DOHH2 (cell line): ENCODE results near the gene TOMM34.

Source experiments
- H3F3A ChIP-seq: fragments of 200-600 bp; sonication (generic), shearing (Covaris generic); 2 replicates; pipeline ENCODE4 v1.6.0; 2016; ENCODE audit warnings: antibody characterized with exemption, mild to moderate bottlenecking; ENCODE audit not compliant: control insufficient read depth, insufficient read depth
- H3K27ac ChIP-seq: fragments of 200-600 bp; sonication (generic); 2 replicates; pipeline ENCODE4 v1.5.1; 2014; ENCODE audit warnings: low read depth, mild to moderate bottlenecking, low read length, moderate library complexity
- H3K27me3 ChIP-seq: fragments of 200-600 bp; sonication (generic); 2 replicates; pipeline ENCODE4 v1.6.1; 2014; ENCODE audit warnings: mild to moderate bottlenecking, low read length, mixed read lengths; ENCODE audit not compliant: control insufficient read depth
- H3K36me3 ChIP-seq: fragments of 200-600 bp; sonication (generic); 2 replicates; pipeline ENCODE4 v1.6.1; 2014; ENCODE audit warnings: mild to moderate bottlenecking, low read length, moderate library complexity, mixed read lengths; ENCODE audit not compliant: control insufficient read depth
- H3K4me1 ChIP-seq: fragments of 200-600 bp; sonication (generic); 2 replicates; pipeline ENCODE4 v1.6.1; 2014; ENCODE audit warnings: mild to moderate bottlenecking, low read length, mixed read lengths; ENCODE audit not compliant: control insufficient read depth
- H3K4me2 ChIP-seq: fragments of 200-600 bp; sonication (generic); 2 replicates; pipeline ENCODE4 v1.6.0; 2014; ENCODE audit warnings: mild to moderate bottlenecking, low read length, moderate library complexity
- H3K4me3 ChIP-seq: fragments of 200-600 bp; sonication (generic); 2 replicates; pipeline ENCODE4 v1.5.1; 2014; ENCODE audit warnings: mild to moderate bottlenecking, low read length, mixed read lengths
- H3K79me2 ChIP-seq: fragments of 200-600 bp; sonication (generic); 2 replicates; pipeline ENCODE4 v1.6.1; 2014; ENCODE audit warnings: mild to moderate bottlenecking, low read length, mixed read lengths; ENCODE audit not compliant: control insufficient read depth
- H3K9me2 ChIP-seq: fragments of 200-600 bp; sonication (generic); replicated peaks from 2 replicates; pipeline ENCODE4 v1.6.1; 2014; ENCODE audit warnings: mild to moderate bottlenecking, low read length, mixed read lengths; ENCODE audit not compliant: control insufficient read depth
- H3K9me3 ChIP-seq: fragments of 200-600 bp; sonication (generic); 2 replicates; pipeline ENCODE4 v1.6.1; 2014; ENCODE audit warnings: antibody characterized with exemption, low read length, mixed read lengths; ENCODE audit not compliant: control insufficient read depth, insufficient read depth
- H4K20me1 ChIP-seq: fragments of 200-600 bp; sonication (generic); 2 replicates; pipeline ENCODE4 v1.6.0; 2014; ENCODE audit warnings: low read depth, mild to moderate bottlenecking, antibody characterized with exemption, low read length, moderate library complexity; ENCODE audit not compliant: control insufficient read depth, insufficient read depth
- EZH2phosphoT487 ChIP-seq: fragments of 200-600 bp; sonication (generic); IDR thresholded peaks from 2 replicates; pipeline ENCODE4 v1.6.1; 2017; ENCODE audit warnings: borderline replicate concordance, mild to moderate bottlenecking, antibody characterized with exemption, low read length, moderate library complexity, mixed read lengths
- TF ChIP-seq, protein P1 (sequence below): fragments of 200-600 bp; sonication (generic); IDR thresholded peaks from one replicate; pipeline ENCODE4 v1.5.1; 2014; ENCODE audit warnings: antibody characterized with exemption, mild to moderate bottlenecking, low read depth, low read length; ENCODE audit not compliant: poor library complexity, severe bottlenecking

TOMM34 gene

GRCh38 chr20:44958276-44958675, 1.9 kb downstream of the TOMM34 start:
- peaks cover 13% of the 10 kb centered on the region for H4K20me1 ChIP-seq

GRCh38 chr20:44956410-44956809, 3.8 kb downstream of the TOMM34 start:
- H3K27ac ChIP-seq, result no peak overlapping the region
- H3K4me1 ChIP-seq, result peaks cover 56% of the 10 kb centered on the region
- H3F3A ChIP-seq, result 0 out of 2 replicates have a peak, but pooled peaks cover 2% of the 10 kb centered on the region
- TF ChIP-seq, protein P1, sequence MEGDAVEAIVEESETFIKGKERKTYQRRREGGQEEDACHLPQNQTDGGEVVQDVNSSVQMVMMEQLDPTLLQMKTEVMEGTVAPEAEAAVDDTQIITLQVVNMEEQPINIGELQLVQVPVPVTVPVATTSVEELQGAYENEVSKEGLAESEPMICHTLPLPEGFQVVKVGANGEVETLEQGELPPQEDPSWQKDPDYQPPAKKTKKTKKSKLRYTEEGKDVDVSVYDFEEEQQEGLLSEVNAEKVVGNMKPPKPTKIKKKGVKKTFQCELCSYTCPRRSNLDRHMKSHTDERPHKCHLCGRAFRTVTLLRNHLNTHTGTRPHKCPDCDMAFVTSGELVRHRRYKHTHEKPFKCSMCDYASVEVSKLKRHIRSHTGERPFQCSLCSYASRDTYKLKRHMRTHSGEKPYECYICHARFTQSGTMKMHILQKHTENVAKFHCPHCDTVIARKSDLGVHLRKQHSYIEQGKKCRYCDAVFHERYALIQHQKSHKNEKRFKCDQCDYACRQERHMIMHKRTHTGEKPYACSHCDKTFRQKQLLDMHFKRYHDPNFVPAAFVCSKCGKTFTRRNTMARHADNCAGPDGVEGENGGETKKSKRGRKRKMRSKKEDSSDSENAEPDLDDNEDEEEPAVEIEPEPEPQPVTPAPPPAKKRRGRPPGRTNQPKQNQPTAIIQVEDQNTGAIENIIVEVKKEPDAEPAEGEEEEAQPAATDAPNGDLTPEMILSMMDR, result no peak
- TF ChIP-seq EZH2phosphoT487, result no peak
- no peak overlapping the region for H3K4me3 ChIP-seq
- peaks cover 13% of the 10 kb centered on the region for H4K20me1 ChIP-seq
- H3K79me2 ChIP-seq, result peaks cover 59% of the 10 kb centered on the region
- peaks cover 85% of the 10 kb centered on the region for H3K36me3 ChIP-seq
- no peaks in the 10 kb centered on the region for H3K9me3 ChIP-seq
- H3K9me2 ChIP-seq, result no peaks in the 10 kb centered on the region
- H3K4me2 ChIP-seq, result peak overlapping the region; percentile 49; the same call in 1 of the 2 replicates
- H3K27me3 ChIP-seq, result no peaks in the 10 kb centered on the region

More at GRCh38 chr20:44958276-44958675, 1.9 kb downstream of the TOMM34 start:
- 0 out of 2 replicates have a peak, but pooled peaks cover 2% of the 10 kb centered on the region for H3F3A ChIP-seq
- H3K27me3 ChIP-seq, result no peaks in the 10 kb centered on the region
- TF ChIP-seq, protein P1, result no peak
- no peak for TF ChIP-seq EZH2phosphoT487
- no peak overlapping the region for H3K27ac ChIP-seq
- H3K36me3 ChIP-seq, result peaks cover 66% of the 10 kb centered on the region
- H3K79me2 ChIP-seq, result peaks cover 59% of the 10 kb centered on the region
- H3K4me2 ChIP-seq, result peak overlapping the region; percentile 96
- peaks cover 64% of the 10 kb centered on the region for H3K4me1 ChIP-seq
- H3K9me2 ChIP-seq, result no peaks in the 10 kb centered on the region
- no peaks in the 10 kb centered on the region for H3K9me3 ChIP-seq
- H3K4me3 ChIP-seq, result peak overlapping the region; percentile 87

DNA sequence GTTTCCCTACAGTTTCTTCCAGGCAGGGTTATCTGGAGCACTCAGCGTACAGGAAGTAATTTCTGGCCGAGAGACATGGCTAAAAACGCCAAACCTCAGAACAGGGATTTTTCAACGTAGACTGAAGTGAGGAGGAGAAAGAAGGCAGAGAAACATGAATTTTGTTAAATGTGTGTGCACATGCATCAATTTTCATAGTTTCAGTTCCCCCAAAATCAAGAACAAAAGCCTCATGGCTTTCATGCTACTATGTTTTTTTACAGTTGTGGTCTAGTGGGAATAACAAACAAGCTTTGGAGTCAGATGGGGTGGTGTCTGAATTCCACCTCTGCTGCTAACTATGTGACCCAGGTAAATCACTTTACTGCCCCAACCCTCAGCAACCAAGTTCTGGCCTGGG, 4.9 kb downstream of the TOMM34 start:
- peaks cover 96% of the 10 kb centered on the region for H3K36me3 ChIP-seq
- H3K4me3 ChIP-seq, result peak overlapping the region; percentile 18; the same call in 1 of the 2 replicates
- H3K9me3 ChIP-seq, result no peaks in the 10 kb centered on the region
- H3K79me2 ChIP-seq, result peaks cover 56% of the 10 kb centered on the region
- peak overlapping the region; percentile 54 for H3K27ac ChIP-seq
- peaks cover 45% of the 10 kb centered on the region for H3K4me1 ChIP-seq
- peak overlapping the region; percentile 49 for H3K4me2 ChIP-seq
- H3F3A ChIP-seq, result no peaks in the 10 kb centered on the region
- no peaks in the 10 kb centered on the region for H3K27me3 ChIP-seq
- TF ChIP-seq, protein P1, result no peak
- TF ChIP-seq EZH2phosphoT487, result no peak
- H4K20me1 ChIP-seq, result peaks cover 13% of the 10 kb centered on the region
- no peaks in the 10 kb centered on the region for H3K9me2 ChIP-seq
